ENCODE results near the gene SLC35F5.
A peak's percentile ranks its signal among the peaks of the same experiment; 100 is the strongest.

Gene SLC35F5

DNA sequence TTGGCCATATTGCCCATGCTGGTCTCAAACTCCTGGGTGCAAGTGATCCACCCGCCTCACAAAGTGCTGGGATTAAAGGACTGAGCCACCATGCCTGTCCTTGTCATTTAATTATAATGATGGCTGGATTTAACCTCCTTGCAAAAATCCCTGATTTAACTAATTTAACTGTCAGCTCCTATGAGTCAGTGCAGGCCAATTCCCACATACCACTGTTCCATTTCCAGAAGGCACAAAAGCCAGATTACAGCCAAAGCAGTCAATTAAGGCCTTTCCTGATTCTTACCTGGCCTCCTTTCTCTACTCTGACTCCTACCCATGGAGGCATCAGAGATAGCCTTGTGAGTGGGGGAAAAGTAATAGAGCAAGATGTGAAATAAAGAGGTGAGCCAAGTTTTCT, 12.3 kb upstream of the SLC35F5 start:
- CTCF ChIA-PET: interaction anchor here (1.9 kb wide), 1 partner anchor 12 kb away, joined by 5 read pairs; the partner anchor contains the start of gene SLC35F5
- no CpG with 5 or more reads among the region's 1 CpG for WGBS (ENCODE audit: insufficient coverage)

DNA sequence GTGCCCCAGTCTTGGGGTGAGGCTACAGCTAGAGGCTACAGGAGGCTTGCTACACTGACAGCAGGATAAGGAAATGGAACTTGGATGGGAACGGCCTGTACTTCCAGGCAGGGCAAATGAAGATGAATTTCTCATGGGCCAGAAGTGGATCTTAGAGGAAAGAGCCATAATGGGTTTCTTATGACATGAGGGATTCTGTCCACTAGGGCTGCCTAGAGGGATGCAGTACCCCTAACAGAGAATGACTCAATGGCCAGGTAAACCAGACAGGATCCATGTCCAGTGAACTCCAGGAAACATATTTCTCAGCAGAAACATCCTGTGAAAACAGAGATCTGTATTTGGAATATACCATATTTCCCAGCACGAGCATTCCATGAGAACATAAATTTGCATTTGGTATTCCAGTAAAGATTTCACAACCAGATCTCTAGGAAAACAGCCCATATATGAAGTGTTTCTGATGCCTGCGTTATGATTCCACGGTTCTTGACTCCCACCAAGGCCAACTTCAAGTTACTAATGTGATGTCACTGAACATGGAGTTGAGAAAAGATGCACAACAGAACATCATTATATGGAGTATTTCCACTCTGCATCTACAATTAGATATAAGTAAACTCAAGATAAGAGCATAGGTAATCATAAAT, 11.5 kb upstream of the SLC35F5 start:
- H3K9me3 ChIP-seq (ENCODE audit: control extremely low read depth in 1 of 5, control insufficient read depth in 4 of 5, insufficient read depth in 2 of 5, low read depth in 1 of 5, low read length in 4 of 5): peaks cover 0 to 2% (median 0%) of the 10 kb centered on the region in 5 experiments
- no peak overlapping the region for H3K4me3 ChIP-seq (ENCODE audit: control insufficient read depth in 1 of 7, extremely low read depth in 1 of 7, insufficient read depth in 4 of 7, low read depth in 2 of 7, low read length in 6 of 7)
- no peaks in the 10 kb centered on the region for H3K4me1 ChIP-seq (ENCODE audit: control extremely low read depth in 1 of 4, control insufficient read depth in 4 of 4, insufficient read depth in 4 of 4, low read length in 3 of 4)
- no peak for DNase-seq
- H3K36me3 ChIP-seq (ENCODE audit: control insufficient read depth in 4 of 4, insufficient read depth in 4 of 4, low read length in 3 of 4): no peaks in the 10 kb centered on the region
- H3K27ac ChIP-seq (ENCODE audit: insufficient read depth in 1 of 2, low read depth in 1 of 2, low read length in 2 of 2, poor library complexity in 1 of 2, severe bottlenecking in 2 of 2): no peak overlapping the region
- WGBS (ENCODE audit: insufficient coverage): 100% methylated on average over 1 of the region's 4 CpGs
- POLR2A ChIA-PET: no interaction called here
- H3K27me3 ChIP-seq (replicated peaks in 2 of 5; ENCODE audit: control insufficient read depth in 4 of 5, insufficient read depth in 5 of 5, low read length in 4 of 5): no peaks in the 10 kb centered on the region
- CTCF ChIA-PET: interaction anchor here (1.9 kb wide), 1 partner anchor 11 kb away, joined by 5 read pairs; the partner anchor contains the start of gene SLC35F5

More for the DNA sequence above, 12.3 kb upstream of the SLC35F5 start:
- no peak overlapping the region for H3K27ac ChIP-seq (ENCODE audit: insufficient read depth in 1 of 2, low read depth in 1 of 2, low read length in 2 of 2, poor library complexity in 1 of 2, severe bottlenecking in 2 of 2)
- H3K27me3 ChIP-seq (replicated peaks in 2 of 5; ENCODE audit: control insufficient read depth in 4 of 5, insufficient read depth in 5 of 5, low read length in 4 of 5): no peaks in the 10 kb centered on the region
- no peaks in the 10 kb centered on the region for H3K4me1 ChIP-seq (ENCODE audit: control extremely low read depth in 1 of 4, control insufficient read depth in 4 of 4, insufficient read depth in 4 of 4, low read length in 3 of 4)
- POLR2A ChIA-PET: no interaction called here
- no peak overlapping the region for H3K4me3 ChIP-seq (ENCODE audit: control insufficient read depth in 1 of 7, extremely low read depth in 1 of 7, insufficient read depth in 4 of 7, low read depth in 2 of 7, low read length in 6 of 7)
- DNase-seq: no peak
- H3K9me3 ChIP-seq (ENCODE audit: control extremely low read depth in 1 of 5, control insufficient read depth in 4 of 5, insufficient read depth in 2 of 5, low read depth in 1 of 5, low read length in 4 of 5): peaks cover 0 to 2% (median 0%) of the 10 kb centered on the region in 5 experiments
- no peaks in the 10 kb centered on the region for H3K36me3 ChIP-seq (ENCODE audit: control insufficient read depth in 4 of 4, insufficient read depth in 4 of 4, low read length in 3 of 4)

DNA sequence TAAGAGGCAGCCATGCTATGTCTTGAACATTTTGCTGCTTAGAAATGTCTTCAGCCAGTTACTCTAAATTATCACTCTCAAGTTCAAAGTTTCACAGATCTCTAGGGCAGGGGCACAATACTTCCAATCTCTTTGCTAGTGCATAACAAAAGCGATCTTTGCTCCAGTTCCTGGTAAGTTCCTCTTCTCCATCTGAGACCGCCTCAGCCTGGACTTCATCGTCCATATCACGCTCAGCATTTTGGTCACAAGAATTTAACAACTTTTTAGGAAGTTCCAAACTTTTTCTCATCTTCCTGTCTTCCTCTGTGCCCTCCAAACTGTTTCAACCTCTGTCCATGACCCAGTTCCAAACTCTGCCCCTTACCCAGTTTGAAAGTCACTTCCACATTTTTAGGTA, 8.8 kb upstream of the SLC35F5 start:
- POLR2A ChIA-PET: no interaction called here
- Histone ChIP-seq H3K4me1 (ENCODE audit: control extremely low read depth in 1 of 4, control insufficient read depth in 4 of 4, insufficient read depth in 4 of 4, low read length in 3 of 4) (no peaks in the 10 kb centered on the region), H3K4me3 (ENCODE audit: control insufficient read depth in 1 of 7, extremely low read depth in 1 of 7, insufficient read depth in 4 of 7, low read depth in 2 of 7, low read length in 6 of 7) (no peak overlapping the region)

DNA sequence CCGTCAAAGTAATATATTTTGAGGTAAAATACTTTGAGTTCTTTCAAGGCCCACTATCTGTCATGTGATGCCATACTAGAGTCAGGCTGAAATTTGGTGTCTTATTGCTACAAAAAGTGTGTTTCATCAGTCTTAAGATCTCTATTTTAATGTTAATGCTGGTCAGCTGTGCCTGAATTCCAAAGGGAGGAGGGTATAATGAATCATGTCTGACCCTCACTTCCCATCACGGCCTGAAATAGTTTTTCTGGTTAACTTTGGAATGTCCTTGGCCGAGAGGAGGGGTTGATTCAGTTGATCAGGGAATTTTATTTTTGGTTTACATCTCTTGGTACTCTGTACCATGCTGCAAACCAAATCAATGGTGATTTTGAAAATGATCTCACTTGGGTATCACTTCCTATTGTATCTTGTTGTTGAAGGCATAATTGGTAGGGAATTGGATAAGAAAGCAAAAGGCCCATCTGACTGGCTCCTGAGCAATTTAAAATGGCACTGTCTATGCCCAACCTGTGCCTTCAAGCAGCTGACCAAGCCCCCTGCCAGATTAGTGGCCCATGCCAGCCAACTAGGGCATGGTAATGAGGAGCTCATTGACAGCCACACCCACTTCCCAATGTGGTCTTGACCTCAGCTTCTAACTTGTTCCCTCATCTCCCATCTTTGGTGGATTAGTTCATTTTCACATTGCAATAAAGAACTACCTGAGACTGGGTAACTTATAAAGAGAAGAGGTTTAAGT, 6.1 kb upstream of the SLC35F5 start:
- Histone ChIP-seq H3K27me3 (replicated peaks in 2 of 5; ENCODE audit: control insufficient read depth in 4 of 5, insufficient read depth in 5 of 5, low read length in 4 of 5) (no peaks in the 10 kb centered on the region), H3K4me1 (ENCODE audit: control extremely low read depth in 1 of 4, control insufficient read depth in 4 of 4, insufficient read depth in 4 of 4, low read length in 3 of 4) (peaks cover under 1 to 3% (median 2%) of the 10 kb centered on the region in 4 experiments), H3K27ac (ENCODE audit: insufficient read depth in 1 of 2, low read depth in 1 of 2, low read length in 2 of 2, poor library complexity in 1 of 2, severe bottlenecking in 2 of 2) (no peak overlapping the region), H3K4me3 (ENCODE audit: control insufficient read depth in 1 of 7, extremely low read depth in 1 of 7, insufficient read depth in 4 of 7, low read depth in 2 of 7, low read length in 6 of 7) (no peak overlapping the region), H3K9me3 (ENCODE audit: control extremely low read depth in 1 of 5, control insufficient read depth in 4 of 5, insufficient read depth in 2 of 5, low read depth in 1 of 5, low read length in 4 of 5) (peaks cover 0 to 2% (median 0%) of the 10 kb centered on the region in 5 experiments), H3K36me3 (ENCODE audit: control insufficient read depth in 4 of 4, insufficient read depth in 4 of 4, low read length in 3 of 4) (no peaks in the 10 kb centered on the region)
- ChIA-PET POLR2A (no interaction called here), CTCF (no interaction called here)
- 100% methylated on average over 3 of the region's 3 CpGs for WGBS (ENCODE audit: insufficient coverage)
- DNase-seq: no peak

More for the DNA sequence above, 8.8 kb upstream of the SLC35F5 start:
- CTCF ChIA-PET: no interaction called here
- Histone ChIP-seq H3K27ac (ENCODE audit: insufficient read depth in 1 of 2, low read depth in 1 of 2, low read length in 2 of 2, poor library complexity in 1 of 2, severe bottlenecking in 2 of 2) (no peak overlapping the region), H3K36me3 (ENCODE audit: control insufficient read depth in 4 of 4, insufficient read depth in 4 of 4, low read length in 3 of 4) (no peaks in the 10 kb centered on the region), H3K27me3 (replicated peaks in 2 of 5; ENCODE audit: control insufficient read depth in 4 of 5, insufficient read depth in 5 of 5, low read length in 4 of 5) (no peaks in the 10 kb centered on the region), H3K9me3 (ENCODE audit: control extremely low read depth in 1 of 5, control insufficient read depth in 4 of 5, insufficient read depth in 2 of 5, low read depth in 1 of 5, low read length in 4 of 5) (peaks cover 0 to 2% (median 0%) of the 10 kb centered on the region in 5 experiments)
- 96% methylated on average over 4 of the region's 4 CpGs for WGBS (ENCODE audit: insufficient coverage)
- DNase-seq: no peak

DNA sequence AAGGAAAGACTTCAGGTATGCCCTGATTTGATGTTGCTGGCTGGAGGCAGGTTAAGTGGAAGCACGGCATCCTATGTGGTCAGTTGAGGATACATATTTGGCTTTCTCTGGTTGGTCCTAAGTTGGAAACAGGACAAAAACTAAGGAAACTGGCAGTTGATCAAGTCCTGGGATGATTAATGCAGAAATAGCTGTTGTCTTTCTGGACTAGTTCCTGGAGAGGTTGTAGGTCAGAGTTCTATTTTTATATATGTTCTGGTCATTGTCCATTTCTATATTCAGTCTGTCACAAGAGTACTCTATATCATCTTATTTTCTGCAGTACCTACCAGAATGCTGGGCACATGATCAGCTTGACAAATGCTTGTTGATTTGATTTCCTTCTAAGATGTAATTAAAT, 4.0 kb upstream of the SLC35F5 start:
- WGBS (ENCODE audit: insufficient coverage): 80% methylated on average over 1 of the region's 1 CpG

DNA sequence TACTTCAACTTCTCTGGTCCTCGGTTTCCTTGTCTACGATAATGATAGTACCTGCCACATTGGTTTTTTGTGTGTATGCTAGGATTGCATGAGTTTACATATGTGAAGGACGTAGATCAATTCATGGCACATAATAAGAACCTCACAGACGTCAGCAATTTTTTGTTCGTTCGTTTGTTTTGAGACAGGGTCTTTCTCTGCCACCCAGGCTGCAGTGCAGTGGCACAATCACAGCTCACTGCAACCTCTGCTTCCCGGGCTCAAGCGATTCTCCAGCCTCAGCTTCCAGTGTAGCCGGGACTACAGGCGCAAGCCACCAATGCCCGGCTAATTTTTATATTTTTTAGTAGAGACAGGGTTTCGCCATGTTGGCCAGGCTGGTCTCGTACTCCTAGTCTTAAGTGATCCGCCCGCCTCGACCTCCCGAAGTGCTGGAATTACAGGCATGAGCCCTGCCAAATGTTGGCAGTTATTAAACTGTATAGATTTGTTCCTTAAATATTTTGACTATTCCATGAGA, 756 bp upstream of the SLC35F5 start:
- H3K9me3 ChIP-seq (ENCODE audit: control extremely low read depth in 1 of 5, control insufficient read depth in 4 of 5, insufficient read depth in 2 of 5, low read depth in 1 of 5, low read length in 4 of 5): no peaks in the 10 kb centered on the region
- POLR2A ChIA-PET: interaction anchor here (1.5 kb wide), 1 partner anchor 132 kb away, joined by 9 read pairs; the partner anchor contains the start of gene ACTR3
- CTCF ChIA-PET: interaction anchor here (1.4 to 2.0 kb wide), 3 partner anchors 12 to 209 kb away, joined by 5 to 8 read pairs (median 6); no protein-coding TSS in a partner anchor
- no peaks in the 10 kb centered on the region for H3K27me3 ChIP-seq (replicated peaks in 2 of 5; ENCODE audit: control insufficient read depth in 4 of 5, insufficient read depth in 5 of 5, low read length in 4 of 5)
- peaks cover 0 to 6% (median 2%) of the 10 kb centered on the region in 4 experiments for H3K36me3 ChIP-seq (ENCODE audit: control insufficient read depth in 4 of 4, insufficient read depth in 4 of 4, low read length in 3 of 4)
- H3K27ac ChIP-seq (ENCODE audit: insufficient read depth in 1 of 2, low read depth in 1 of 2, low read length in 2 of 2, poor library complexity in 1 of 2, severe bottlenecking in 2 of 2): peak overlapping the region; percentile 78 to 96
- H3K4me3 ChIP-seq (ENCODE audit: control insufficient read depth in 1 of 7, extremely low read depth in 1 of 7, insufficient read depth in 4 of 7, low read depth in 2 of 7, low read length in 6 of 7): peak overlapping the region; percentile 24 to 99 (median 88)
- peaks cover 5 to 24% (median 15%) of the 10 kb centered on the region in 4 experiments for H3K4me1 ChIP-seq (ENCODE audit: control extremely low read depth in 1 of 4, control insufficient read depth in 4 of 4, insufficient read depth in 4 of 4, low read length in 3 of 4)
- 3% methylated on average over 6 of the region's 17 CpGs for WGBS (ENCODE audit: insufficient coverage)
- DNase-seq: no peak

More for the DNA sequence above, 4.0 kb upstream of the SLC35F5 start:
- Histone ChIP-seq H3K9me3 (ENCODE audit: control extremely low read depth in 1 of 5, control insufficient read depth in 4 of 5, insufficient read depth in 2 of 5, low read depth in 1 of 5, low read length in 4 of 5) (peaks cover 0 to 2% (median 0%) of the 10 kb centered on the region in 5 experiments), H3K27me3 (replicated peaks in 2 of 5; ENCODE audit: control insufficient read depth in 4 of 5, insufficient read depth in 5 of 5, low read length in 4 of 5) (no peaks in the 10 kb centered on the region), H3K4me3 (ENCODE audit: control insufficient read depth in 1 of 7, extremely low read depth in 1 of 7, insufficient read depth in 4 of 7, low read depth in 2 of 7, low read length in 6 of 7) (no peak overlapping the region), H3K4me1 (ENCODE audit: control extremely low read depth in 1 of 4, control insufficient read depth in 4 of 4, insufficient read depth in 4 of 4, low read length in 3 of 4) (peaks cover 3 to 13% (median 9%) of the 10 kb centered on the region in 4 experiments), H3K27ac (ENCODE audit: insufficient read depth in 1 of 2, low read depth in 1 of 2, low read length in 2 of 2, poor library complexity in 1 of 2, severe bottlenecking in 2 of 2) (no peak overlapping the region), H3K36me3 (ENCODE audit: control insufficient read depth in 4 of 4, insufficient read depth in 4 of 4, low read length in 3 of 4) (no peaks in the 10 kb centered on the region)
- DNase-seq: no peak
- CTCF ChIA-PET: no interaction called here
- POLR2A ChIA-PET: no interaction called here

Measured in common myeloid progenitor, CD34-positive (primary cell).